Measurements from ENCODE around the gene EEPD1. TPM values are rescaled to one million over a fixed set of nuclear protein-coding genes. Genes with fewer than 3 reads are reported as not detected.

EEPD1 gene
- total RNA-seq, 1 experiment from 2014 or later, result 5.0 TPM

GRCh38 chr7:36349626-36350025 is 196.6 kb downstream of the EEPD1 start:
- Histone ChIP-seq H2AK5ac (ENCODE audit: insufficient read length, low read length) (no peak overlapping the region), H3K9me3 (ENCODE audit: control insufficient read depth, low read depth, low read length) (no peaks in the 10 kb centered on the region), H3T11ph (ENCODE audit: low read length) (no peak overlapping the region), H2BK15ac (ENCODE audit: low read depth, low read length) (no peak overlapping the region), H3K4ac (ENCODE audit: low read depth, low read length) (no peak overlapping the region), H3K18ac (ENCODE audit: insufficient read length, low read depth, low read length) (no peak overlapping the region), H3K4me2 (ENCODE audit: insufficient read depth, insufficient read length, low read length) (no peak overlapping the region), H3K23me2 (ENCODE audit: insufficient read length, low read depth, low read length, poor library complexity, severe bottlenecking) (no peaks in the 10 kb centered on the region), H3K9ac (ENCODE audit: extremely low read depth, insufficient read length, low read length) (no peak overlapping the region), H3K27me3 (ENCODE audit: insufficient read depth, low read length) (no peaks in the 10 kb centered on the region), H3K79me2 (ENCODE audit: insufficient read depth, low read length) (no peaks in the 10 kb centered on the region), H4K5ac (ENCODE audit: insufficient read length, low read depth, low read length) (no peak overlapping the region), H2AFZ (ENCODE audit: low read length) (no peak overlapping the region), H3K14ac (ENCODE audit: insufficient read depth, low read length) (no peak overlapping the region), H2BK12ac (ENCODE audit: insufficient read length, low read depth, low read length) (no peak overlapping the region), H3K56ac (ENCODE audit: insufficient read length, low read depth, low read length) (no peak overlapping the region), H2BK5ac (ENCODE audit: insufficient read length, low read length) (no peak overlapping the region), H4K20me1 (ENCODE audit: control insufficient read depth, insufficient read depth, insufficient read length) (no peaks in the 10 kb centered on the region), H3K23ac (ENCODE audit: insufficient read length, low read depth, low read length) (no peak overlapping the region), H3K4me1 (ENCODE audit: insufficient read depth, low read length) (no peaks in the 10 kb centered on the region), H3K27ac (ENCODE audit: insufficient read length, low read depth, low read length) (no peak overlapping the region), H4K8ac (replicated peaks; ENCODE audit: insufficient read length, low read depth, low read length) (no peak overlapping the region), H2BK20ac (ENCODE audit: low read depth, low read length, poor library complexity, severe bottlenecking) (no peak overlapping the region), H3K79me1 (ENCODE audit: insufficient read depth, low read depth, low read length, poor library complexity, severe bottlenecking) (no peaks in the 10 kb centered on the region), H2BK120ac (ENCODE audit: low read depth, low read length, poor library complexity, severe bottlenecking) (no peak overlapping the region), H4K91ac (ENCODE audit: insufficient read length, low read depth, low read length) (no peak overlapping the region)
- Mint-ChIP-seq H3K27me3 (ENCODE audit: low read depth) (peaks cover 7% of the 10 kb centered on the region), H3K4me3 (no peak overlapping the region), H3K36me3 (ENCODE audit: insufficient read depth in 1 of 3, low read depth in 3 of 3) (no peaks in the 10 kb centered on the region), H3K4me1 (peaks cover 9 to 10% of the 10 kb centered on the region in 2 experiments), H3K9me3 (peaks cover 0 to 3% of the 10 kb centered on the region in 2 experiments; a peak in 2 of 5 replicates), H3K27ac (no peak overlapping the region)
- no peak for DNase-seq
- no CpG with 5 or more reads among the region's 2 CpGs for WGBS (ENCODE audit: extremely low coverage, insufficient read length, low lambda C conversion rate)
- TF ChIP-seq CTCF (conservative IDR thresholded peaks at IDR 0.05), result no peak

Other genes with a start within 250 kb of the EEPD1 start
- gene ANLN, start 236.6 kb downstream of the EEPD1 start, total RNA-seq (2021), result 78.9 and 84.7 TPM in 2 replicates

Data from H9 (cell line).